Keratinocyte (primary cell): ENCODE measurements around the gene DOC2A. TPM values are rescaled to one million over a fixed set of nuclear protein-coding genes. Genes with fewer than 3 reads are reported as not detected.

Experiments
- DNase-seq: peaks from one replicate; pipeline ENCODE4 v3.0.0-alpha.2; 2011; ENCODE audit warnings: low read depth, missing footprints, low spot score
- FAIRE-seq: peaks from 2 replicates; lab custom pipeline; 2011; peaks lifted over from hg19 to GRCh38; lab: Jason Lieb, UNC
- H2AFZ ChIP-seq: 2 replicates; pipeline ENCODE4 v1.6.0; 2012; ENCODE audit warnings: low read length, control low read depth, inconsistent platforms; ENCODE audit not compliant: control insufficient read depth
- H3K27ac ChIP-seq: 2 replicates; pipeline ENCODE4 v1.5.1; 2011; ENCODE audit warnings: low read length; ENCODE audit not compliant: control insufficient read depth, insufficient read depth
- H3K27me3 ChIP-seq: 3 replicates; pipeline ENCODE4 v1.6.0; 2011; ENCODE audit warnings: low read length; ENCODE audit not compliant: control insufficient read depth, insufficient read depth; ENCODE audit errors: extremely low read depth
- H3K36me3 ChIP-seq, 2 experiments: 2 replicates in 1 of 2; 3 replicates in 1 of 2; pipeline ENCODE4 v1.5.1; 2011; ENCODE audit warnings: low read length in 2 of 2, mild to moderate bottlenecking in 1 of 2; ENCODE audit not compliant: control insufficient read depth in 2 of 2, insufficient read depth in 2 of 2; ENCODE audit errors: extremely low read depth in 1 of 2
- H3K4me1 ChIP-seq: 3 replicates; pipeline ENCODE4 v1.5.1; 2011; ENCODE audit warnings: low read length; ENCODE audit not compliant: control insufficient read depth, insufficient read depth; ENCODE audit errors: extremely low read depth
- H3K4me2 ChIP-seq: 3 replicates; pipeline ENCODE4 v1.6.0; 2011; ENCODE audit warnings: low read depth, low read length; ENCODE audit not compliant: control insufficient read depth, insufficient read depth; ENCODE audit errors: extremely low read depth
- H3K4me3 ChIP-seq, 3 experiments: fragments of 200-600 bp in 1 of 3; sonication (generic) in 1 of 3; 2 replicates in 2 of 3; 3 replicates in 1 of 3; pipeline ENCODE4 v1.5.1; 2011 to 2016; ENCODE audit warnings: low read length in 3 of 3, mild to moderate bottlenecking in 3 of 3, control low read depth in 2 of 3, inconsistent platforms in 1 of 3, low read depth in 1 of 3, mixed read lengths in 1 of 3, mixed run types in 1 of 3, moderate library complexity in 1 of 3; ENCODE audit not compliant: control insufficient read depth in 2 of 3, insufficient read depth in 2 of 3; ENCODE audit errors: extremely low read depth in 1 of 3
- H3K79me2 ChIP-seq: 2 replicates; pipeline ENCODE4 v1.6.0; 2012; ENCODE audit warnings: low read length; ENCODE audit not compliant: control insufficient read depth, insufficient read depth
- H3K9ac ChIP-seq: 3 replicates; pipeline ENCODE4 v1.6.0; 2011; ENCODE audit warnings: low read length; ENCODE audit not compliant: control insufficient read depth, insufficient read depth; ENCODE audit errors: extremely low read depth
- H3K9me1 ChIP-seq: 3 replicates; pipeline ENCODE4 v1.6.0; 2011; ENCODE audit warnings: low read length; ENCODE audit not compliant: control insufficient read depth, insufficient read depth; ENCODE audit errors: extremely low read depth
- H3K9me3 ChIP-seq: 2 replicates; pipeline ENCODE4 v1.5.1; 2012; ENCODE audit warnings: low read depth, low read length; ENCODE audit not compliant: control insufficient read depth
- H4K20me1 ChIP-seq: 3 replicates; pipeline ENCODE4 v1.6.0; 2011; ENCODE audit warnings: low read length; ENCODE audit not compliant: control insufficient read depth, insufficient read depth; ENCODE audit errors: extremely low read depth
- EZH2 ChIP-seq: IDR thresholded peaks from one replicate; pipeline ENCODE4 v1.6.1; 2012; ENCODE audit warnings: inconsistent platforms, mild to moderate bottlenecking, low read length, moderate library complexity
- dilution Hi-C: fragments of 300-500 bp; cut with MboI; formaldehyde crosslinking; loops from one replicate; pipeline ENCODE4 v1.7.0; 2020; ENCODE audit warnings: low sequenced_read_pairs; ENCODE audit not compliant: extremely low pct_ligation_motif_present
- polyA plus RNA-seq, 5 experiments: library from polyadenylated mRNA; depleted of rRNA in 3 of 5; stranded (reverse) in 3 of 5; stranded (forward) in 1 of 5; unstranded in 1 of 5; fragments of >200 nt; gene quantifications; 1 replicate in 1 of 5; 2 replicates in 3 of 5; 3 replicates in 1 of 5; pipeline versions ENCODE4 v1.2.1 to v1.2.3, GENCODE V29; 2011 to 2012; ENCODE audit warnings: missing spikeins in 2 of 5, low read depth in 1 of 5, low replicate concordance in 1 of 5
- TF ChIP-seq, protein P1 (sequence below), 3 experiments: IDR thresholded peaks in 1 of 3; conservative IDR thresholded peaks in 1 of 3; optimal IDR thresholded peaks in 1 of 3; 2 replicates in 2 of 3; 3 replicates in 1 of 3; pipeline versions ENCODE3 to v1.5.1; 2011; ENCODE audit warnings: low read length in 3 of 3, mild to moderate bottlenecking in 3 of 3, moderate library complexity in 2 of 3, control low read depth in 1 of 3, inconsistent platforms in 1 of 3; ENCODE audit not compliant: insufficient read depth in 2 of 3; ENCODE audit errors: extremely low read depth in 1 of 3

Gene DOC2A
- polyA plus RNA-seq, 1 donor (not counting 4 experiments of a cell fraction or from before 2014, with no cell fraction given) = 0.26 TPM

DNA sequence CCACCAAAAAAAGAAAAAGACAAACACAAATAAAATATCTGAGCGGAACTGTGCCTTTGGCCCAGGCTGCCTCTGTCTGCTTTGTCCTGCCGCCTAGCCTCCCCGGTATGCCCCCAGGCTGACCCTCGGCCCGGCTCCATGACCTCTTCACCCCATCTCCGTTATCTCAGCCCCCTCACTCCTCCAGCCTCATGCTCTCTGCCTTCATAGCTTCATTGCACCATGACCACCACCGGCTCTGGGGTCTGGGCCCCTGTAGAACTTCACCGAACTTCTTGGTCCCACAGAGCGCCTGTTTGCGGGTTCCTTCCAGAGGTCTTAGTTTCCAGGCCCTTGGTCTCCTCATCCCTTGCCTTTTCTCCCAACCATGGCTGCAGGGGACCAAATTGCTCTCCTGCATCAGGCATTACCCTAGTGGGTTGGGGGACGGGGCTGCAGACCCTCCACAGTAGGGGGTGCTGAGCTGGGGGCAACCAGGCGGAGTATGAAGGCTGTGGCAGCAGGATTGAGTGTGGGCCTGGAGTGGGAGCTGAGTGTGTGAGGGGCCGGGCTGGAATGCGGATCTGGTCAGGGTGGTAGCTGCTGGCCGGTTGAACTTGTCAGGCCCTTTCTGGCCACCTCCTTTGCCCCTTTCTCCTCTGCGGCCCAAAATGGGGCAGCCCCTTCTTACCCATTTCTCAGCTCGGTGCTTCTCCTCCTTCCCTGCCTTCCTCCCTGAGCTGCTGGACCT, 22.3 kb downstream of the DOC2A start:
- Histone ChIP-seq H3K4me1 (no peaks in the 10 kb centered on the region), H3K4me2 (no peak overlapping the region), H3K79me2 (no peaks in the 10 kb centered on the region), H2AFZ (no peak overlapping the region), H3K9me1 (no peaks in the 10 kb centered on the region), H3K36me3 (peaks cover 56 to 58% of the 10 kb centered on the region in 2 experiments), H3K27me3 (no peaks in the 10 kb centered on the region), H3K4me3 (no peak overlapping the region), H3K27ac (no peak overlapping the region), H3K9ac (no peak overlapping the region), H4K20me1 (no peaks in the 10 kb centered on the region), H3K9me3 (no peaks in the 10 kb centered on the region)
- FAIRE-seq (no peak), DNase-seq (no peak)
- TF ChIP-seq, protein P1, sequence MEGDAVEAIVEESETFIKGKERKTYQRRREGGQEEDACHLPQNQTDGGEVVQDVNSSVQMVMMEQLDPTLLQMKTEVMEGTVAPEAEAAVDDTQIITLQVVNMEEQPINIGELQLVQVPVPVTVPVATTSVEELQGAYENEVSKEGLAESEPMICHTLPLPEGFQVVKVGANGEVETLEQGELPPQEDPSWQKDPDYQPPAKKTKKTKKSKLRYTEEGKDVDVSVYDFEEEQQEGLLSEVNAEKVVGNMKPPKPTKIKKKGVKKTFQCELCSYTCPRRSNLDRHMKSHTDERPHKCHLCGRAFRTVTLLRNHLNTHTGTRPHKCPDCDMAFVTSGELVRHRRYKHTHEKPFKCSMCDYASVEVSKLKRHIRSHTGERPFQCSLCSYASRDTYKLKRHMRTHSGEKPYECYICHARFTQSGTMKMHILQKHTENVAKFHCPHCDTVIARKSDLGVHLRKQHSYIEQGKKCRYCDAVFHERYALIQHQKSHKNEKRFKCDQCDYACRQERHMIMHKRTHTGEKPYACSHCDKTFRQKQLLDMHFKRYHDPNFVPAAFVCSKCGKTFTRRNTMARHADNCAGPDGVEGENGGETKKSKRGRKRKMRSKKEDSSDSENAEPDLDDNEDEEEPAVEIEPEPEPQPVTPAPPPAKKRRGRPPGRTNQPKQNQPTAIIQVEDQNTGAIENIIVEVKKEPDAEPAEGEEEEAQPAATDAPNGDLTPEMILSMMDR (optimal IDR thresholded peaks at IDR 0.05 in 1 of 3, IDR thresholded peaks at IDR 0.05 in 1 of 3, conservative IDR thresholded peaks at IDR 0.05 in 1 of 3; ENCODE audit: extremely low read depth in 1 of 3, insufficient read depth in 2 of 3, low read length in 3 of 3) = no peak
- no peak for TF ChIP-seq EZH2
- dilution Hi-C loops = no loop called here

DNA sequence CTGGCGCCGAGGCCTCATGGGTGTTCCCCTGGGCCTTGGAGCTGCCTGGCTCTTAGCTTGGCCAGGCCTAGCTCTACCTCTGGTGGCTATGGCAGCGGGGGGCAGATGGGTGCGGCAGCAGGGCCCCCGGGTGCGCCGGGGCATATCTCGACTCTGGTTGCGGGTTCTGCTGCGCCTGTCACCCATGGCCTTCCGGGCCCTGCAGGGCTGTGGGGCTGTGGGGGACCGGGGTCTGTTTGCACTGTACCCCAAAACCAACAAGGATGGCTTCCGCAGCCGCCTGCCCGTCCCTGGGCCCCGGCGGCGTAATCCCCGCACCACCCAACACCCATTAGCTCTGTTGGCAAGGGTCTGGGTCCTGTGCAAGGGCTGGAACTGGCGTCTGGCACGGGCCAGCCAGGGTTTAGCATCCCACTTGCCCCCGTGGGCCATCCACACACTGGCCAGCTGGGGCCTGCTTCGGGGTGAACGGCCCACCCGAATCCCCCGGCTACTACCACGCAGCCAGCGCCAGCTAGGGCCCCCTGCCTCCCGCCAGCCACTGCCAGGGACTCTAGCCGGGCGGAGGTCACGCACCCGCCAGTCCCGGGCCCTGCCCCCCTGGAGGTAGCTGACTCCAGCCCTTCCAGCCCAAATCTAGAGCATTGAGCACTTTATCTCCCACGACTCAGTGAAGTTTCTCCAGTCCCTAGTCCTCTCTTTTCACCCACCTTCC, 23.3 kb downstream of the DOC2A start:
- Histone ChIP-seq H3K27me3 (no peaks in the 10 kb centered on the region), H3K9me1 (no peaks in the 10 kb centered on the region), H3K79me2 (no peaks in the 10 kb centered on the region), H3K9ac (no peak overlapping the region), H3K4me3 (no peak overlapping the region), H2AFZ (no peak overlapping the region), H4K20me1 (no peaks in the 10 kb centered on the region), H3K36me3 (peaks cover 55 to 60% of the 10 kb centered on the region in 2 experiments), H3K4me2 (no peak overlapping the region), H3K9me3 (no peaks in the 10 kb centered on the region), H3K27ac (no peak overlapping the region), H3K4me1 (no peaks in the 10 kb centered on the region)
- FAIRE-seq (no peak), DNase-seq (no peak)
- no peak for TF ChIP-seq EZH2
- TF ChIP-seq, protein P1 (optimal IDR thresholded peaks at IDR 0.05 in 1 of 3, IDR thresholded peaks at IDR 0.05 in 1 of 3, conservative IDR thresholded peaks at IDR 0.05 in 1 of 3; ENCODE audit: extremely low read depth in 1 of 3, insufficient read depth in 2 of 3, low read length in 3 of 3) = no peak
- dilution Hi-C loops = no loop called here
